Endothelial cell of umbilical vein (primary cell): ENCODE results near the gene COX5A. TPM values are rescaled to one million over a fixed set of nuclear protein-coding genes. Genes with fewer than 3 reads are reported as not detected.

Source experiments
- BruUV-seq: library from RNA; stranded (reverse); fragments of 400-500 nt; replicated peaks from 2 replicates; lab custom pipeline; 2021; lab: Mats Ljungman, UMichigan
- CTCF ChIA-PET: fragments of 300-600, 350-600 bp; sonication (Branson Sonifier 250); formaldehyde crosslinking; loops from one replicate; lab custom pipeline; 2021; ENCODE audit warnings: antibody characterized with exemption, inconsistent platforms; lab: Charles Lee
- POLR2A ChIA-PET: fragments of 300-600, 350-600 bp; sonication (Branson Sonifier 250); formaldehyde crosslinking; loops from one replicate; lab custom pipeline; 2021; ENCODE audit warnings: antibody characterized with exemption, inconsistent platforms; lab: Charles Lee
- DNase-seq: peaks from one replicate; pipeline ENCODE4 v3.0.0-alpha.2; 2011; ENCODE audit warnings: low read depth, low spot score
- FAIRE-seq: peaks from 2 replicates; lab custom pipeline; 2011; peaks lifted over from hg19 to GRCh38; lab: Jason Lieb, UNC
- H2AFZ ChIP-seq: 2 replicates; pipeline ENCODE4 v1.6.0; 2012; ENCODE audit warnings: low read depth, low read length, control low read depth, inconsistent platforms
- H3K27ac ChIP-seq: 2 replicates; pipeline ENCODE4 v1.5.1; 2011; ENCODE audit warnings: low read depth, mild to moderate bottlenecking, control low read depth, low read length, moderate library complexity; ENCODE audit not compliant: insufficient read depth
- H3K27me3 ChIP-seq, 2 experiments: 2 replicates each; pipeline versions ENCODE4 v1.6.0 to v1.6.1; 2011; ENCODE audit warnings: low read length in 2 of 2, mixed read lengths in 1 of 2; ENCODE audit not compliant: control insufficient read depth in 2 of 2, insufficient read depth in 2 of 2
- H3K36me3 ChIP-seq, 2 experiments: 2 replicates in 1 of 2; 3 replicates in 1 of 2; pipeline ENCODE4 v1.5.1; 2011; ENCODE audit warnings: low read length in 2 of 2, mild to moderate bottlenecking in 1 of 2, moderate library complexity in 1 of 2; ENCODE audit not compliant: control insufficient read depth in 2 of 2, insufficient read depth in 2 of 2; ENCODE audit errors: extremely low read depth in 1 of 2
- H3K4me1 ChIP-seq: 3 replicates; pipeline ENCODE4 v1.5.1; 2011; ENCODE audit warnings: mild to moderate bottlenecking, low read length; ENCODE audit not compliant: control insufficient read depth, insufficient read depth; ENCODE audit errors: extremely low read depth
- H3K4me2 ChIP-seq: 2 replicates; pipeline ENCODE4 v1.6.1; 2011; ENCODE audit warnings: low read length, control low read depth, mixed read lengths; ENCODE audit not compliant: insufficient read depth
- H3K4me3 ChIP-seq, 3 experiments: fragments of 200-600 bp in 1 of 3; sonication (generic), shearing (Covaris generic) in 1 of 3; replicated peaks in 1 of 3; 2 replicates each; pipeline ENCODE4 v1.5.1; 2011 to 2016; ENCODE audit warnings: control low read depth in 3 of 3, low read length in 3 of 3, mild to moderate bottlenecking in 2 of 3, inconsistent platforms in 1 of 3, low read depth in 1 of 3, moderate library complexity in 1 of 3; ENCODE audit not compliant: insufficient read depth in 1 of 3
- H3K79me2 ChIP-seq: 2 replicates; pipeline ENCODE4 v1.6.0; 2012; ENCODE audit warnings: low read length, inconsistent platforms; ENCODE audit not compliant: control insufficient read depth, insufficient read depth
- H3K9ac ChIP-seq: replicated peaks from 2 replicates; pipeline ENCODE3; 2011; ENCODE audit warnings: low read length, control low read depth; ENCODE audit not compliant: insufficient read depth; ENCODE audit errors: extremely low read depth
- H3K9me1 ChIP-seq: replicated peaks from 3 replicates; pipeline ENCODE4 v1.6.0; 2011; ENCODE audit warnings: mild to moderate bottlenecking, low read length; ENCODE audit not compliant: control insufficient read depth, insufficient read depth; ENCODE audit errors: extremely low read depth
- H3K9me3 ChIP-seq: replicated peaks from 2 replicates; pipeline ENCODE4 v1.5.1; 2012; ENCODE audit warnings: low read length, inconsistent platforms; ENCODE audit not compliant: control insufficient read depth, insufficient read depth
- H4K20me1 ChIP-seq: replicated peaks from 2 replicates; pipeline ENCODE3; 2011; ENCODE audit warnings: mild to moderate bottlenecking, low read length; ENCODE audit not compliant: control insufficient read depth, insufficient read depth; ENCODE audit errors: extremely low read depth
- EZH2 ChIP-seq: IDR thresholded peaks from 2 replicates; pipeline ENCODE4 v1.6.1; 2012; ENCODE audit warnings: borderline replicate concordance, low read depth, mild to moderate bottlenecking, moderate library complexity, low read length, inconsistent platforms; ENCODE audit not compliant: severe bottlenecking
- FOS ChIP-seq: IDR thresholded peaks from 2 replicates; pipeline ENCODE4 v1.6.1; 2011; ENCODE audit warnings: mild to moderate bottlenecking, low read length, moderate library complexity, borderline replicate concordance; ENCODE audit not compliant: insufficient read depth
- GATA2 ChIP-seq: IDR thresholded peaks from 2 replicates; pipeline ENCODE4 v1.7.0; 2011; ENCODE audit warnings: low read depth, mild to moderate bottlenecking, moderate library complexity, mixed read lengths, low read length; ENCODE audit not compliant: insufficient read length, insufficient read depth
- JUN ChIP-seq: IDR thresholded peaks from 2 replicates; pipeline ENCODE4 v1.6.1; 2011; ENCODE audit warnings: borderline replicate concordance, low read depth; ENCODE audit not compliant: insufficient read length, insufficient read depth
- MYC ChIP-seq: IDR thresholded peaks from one replicate; pipeline ENCODE4 v1.6.1; 2011; ENCODE audit warnings: mild to moderate bottlenecking, low read depth, low read length
- POLR2A ChIP-seq: IDR thresholded peaks from 2 replicates; pipeline ENCODE4 v1.6.1; 2012; ENCODE audit warnings: low read depth, mild to moderate bottlenecking, control low read depth, low read length
- POLR2AphosphoS5 ChIP-seq: IDR thresholded peaks from 2 replicates; pipeline ENCODE4 v1.6.1; 2012; ENCODE audit warnings: low read depth, mild to moderate bottlenecking, control low read depth, low read length, moderate library complexity; ENCODE audit not compliant: insufficient read depth
- dilution Hi-C: fragments of 300-500 bp; cut with MboI; formaldehyde crosslinking; loops from one replicate; pipeline ENCODE4 v1.15.0; 2019; ENCODE audit warnings: low sequenced_read_pairs; ENCODE audit not compliant: extremely low pct_ligation_motif_present
- intact Hi-C: fragments of 100-400 bp; cut with micrococcal nuclease; formaldehyde crosslinking; loops from one replicate; pipeline ENCODE4 v1.10.0; 2022
- polyA plus RNA-seq, 4 experiments: library from polyadenylated mRNA; depleted of rRNA in 3 of 4; stranded (reverse) in 3 of 4; unstranded in 1 of 4; fragments of >200 nt; gene quantifications; 2 replicates each; pipeline versions ENCODE4 v1.2.1 to v1.2.3, GENCODE V29; 2011 to 2012; ENCODE audit warnings: missing spikeins in 1 of 4
- total RNA-seq: library from RNA; stranded (reverse); gene quantifications from 2 replicates; pipeline ENCODE4 v1.2.3, GENCODE V29; 2021
- TF ChIP-seq, protein P1 (sequence below): IDR thresholded peaks from 2 replicates; pipeline ENCODE4 v1.6.1; 2011; ENCODE audit not compliant: insufficient read depth, insufficient read length
- TF ChIP-seq, protein P2 (sequence below), 2 donors: IDR thresholded peaks; 1 replicate in 1 of 2; 2 replicates in 1 of 2; pipeline ENCODE4 v1.5.1; 2011; ENCODE audit warnings: low read length in 2 of 2, mild to moderate bottlenecking in 2 of 2, moderate library complexity in 2 of 2, control low read depth in 1 of 2, inconsistent platforms in 1 of 2, low read depth in 1 of 2; ENCODE audit not compliant: insufficient read depth in 1 of 2; ENCODE audit errors: extremely low read depth in 1 of 2

The COX5A gene
- total and polyA plus RNA-seq, 2 donors (not counting 3 experiments of a cell fraction or from before 2014, with no cell fraction given), result 134 to 220 TPM

DNA sequence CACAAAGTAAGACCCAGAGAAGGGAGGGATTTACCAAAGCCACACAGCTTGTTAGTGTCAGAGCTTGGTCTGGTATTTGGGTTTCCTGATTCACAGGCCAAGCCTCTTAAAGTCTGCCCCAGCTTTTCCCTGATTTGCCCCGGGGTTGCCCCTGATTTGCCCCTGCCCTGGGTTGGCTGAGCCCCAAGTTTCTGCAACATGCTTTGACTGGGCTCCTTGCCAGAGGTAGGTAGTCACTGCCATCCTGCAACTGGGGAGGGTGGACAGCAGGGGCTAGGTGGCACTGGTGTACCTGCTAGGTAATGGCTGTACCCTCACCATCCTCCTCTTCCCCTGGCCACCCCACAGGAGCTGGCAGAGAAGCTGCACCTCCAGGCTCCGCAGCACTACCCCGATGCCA is 45.6 kb downstream of the COX5A start:
- POLR2A ChIA-PET, result no interaction called here
- FAIRE-seq, result no peak

DNA sequence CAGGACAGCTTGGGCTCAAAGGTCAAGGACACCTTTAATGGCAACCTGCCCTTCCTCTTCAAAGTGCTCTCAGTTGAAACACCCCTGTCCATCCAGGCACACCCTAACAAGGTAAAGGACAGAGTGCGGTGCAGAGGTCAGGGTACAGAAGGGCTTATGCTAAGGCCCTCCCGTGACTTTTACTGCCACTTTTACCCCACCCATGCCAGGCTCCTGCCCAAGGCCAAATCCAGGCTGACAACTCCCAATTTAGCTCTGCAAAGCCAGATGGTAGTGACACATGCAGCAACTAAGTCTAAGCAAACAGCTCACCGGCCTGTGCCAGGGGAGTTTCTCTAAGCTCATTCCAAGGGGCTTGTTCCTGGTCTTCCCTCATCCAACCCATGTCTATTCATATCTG is 46.4 kb downstream of the COX5A start:
- H3K27me3 ChIP-seq, result no peaks in the 10 kb centered on the region
- H2AFZ ChIP-seq, result no peak overlapping the region
- H3K27ac ChIP-seq, result no peak overlapping the region
- no peaks in the 10 kb centered on the region for H4K20me1 ChIP-seq
- POLR2A ChIA-PET, result no interaction called here
- TF ChIP-seq POLR2A (no peak), MYC (no peak), JUN (no peak), GATA2 (no peak), EZH2 (no peak), POLR2AphosphoS5 (no peak), FOS (no peak)
- TF ChIP-seq, protein P1, sequence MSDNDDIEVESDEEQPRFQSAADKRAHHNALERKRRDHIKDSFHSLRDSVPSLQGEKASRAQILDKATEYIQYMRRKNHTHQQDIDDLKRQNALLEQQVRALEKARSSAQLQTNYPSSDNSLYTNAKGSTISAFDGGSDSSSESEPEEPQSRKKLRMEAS, result no peak
- TF ChIP-seq, protein P2, sequence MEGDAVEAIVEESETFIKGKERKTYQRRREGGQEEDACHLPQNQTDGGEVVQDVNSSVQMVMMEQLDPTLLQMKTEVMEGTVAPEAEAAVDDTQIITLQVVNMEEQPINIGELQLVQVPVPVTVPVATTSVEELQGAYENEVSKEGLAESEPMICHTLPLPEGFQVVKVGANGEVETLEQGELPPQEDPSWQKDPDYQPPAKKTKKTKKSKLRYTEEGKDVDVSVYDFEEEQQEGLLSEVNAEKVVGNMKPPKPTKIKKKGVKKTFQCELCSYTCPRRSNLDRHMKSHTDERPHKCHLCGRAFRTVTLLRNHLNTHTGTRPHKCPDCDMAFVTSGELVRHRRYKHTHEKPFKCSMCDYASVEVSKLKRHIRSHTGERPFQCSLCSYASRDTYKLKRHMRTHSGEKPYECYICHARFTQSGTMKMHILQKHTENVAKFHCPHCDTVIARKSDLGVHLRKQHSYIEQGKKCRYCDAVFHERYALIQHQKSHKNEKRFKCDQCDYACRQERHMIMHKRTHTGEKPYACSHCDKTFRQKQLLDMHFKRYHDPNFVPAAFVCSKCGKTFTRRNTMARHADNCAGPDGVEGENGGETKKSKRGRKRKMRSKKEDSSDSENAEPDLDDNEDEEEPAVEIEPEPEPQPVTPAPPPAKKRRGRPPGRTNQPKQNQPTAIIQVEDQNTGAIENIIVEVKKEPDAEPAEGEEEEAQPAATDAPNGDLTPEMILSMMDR (IDR thresholded peaks at IDR 0.05; ENCODE audit: extremely low read depth in 1 of 2, insufficient read depth in 1 of 2, low read depth in 1 of 2, low read length in 2 of 2), result no peak
- dilution Hi-C loops (no loop called here), intact Hi-C loops (no loop called here)
- no peak for DNase-seq
- no peak for FAIRE-seq
- no peaks in the 10 kb centered on the region for H3K9me3 ChIP-seq
- peaks cover 12% of the 10 kb centered on the region for H3K4me1 ChIP-seq
- no peaks in the 10 kb centered on the region for H3K9me1 ChIP-seq
- H3K9ac ChIP-seq, result no peak overlapping the region
- H3K36me3 ChIP-seq, result peaks cover 0 to 8% of the 10 kb centered on the region in 2 experiments
- CTCF ChIA-PET, result interaction anchor here (2.8 kb wide), 1 partner anchor 10 kb away, joined by 17 read pairs; no protein-coding TSS in a partner anchor
- peaks cover 6% of the 10 kb centered on the region for H3K79me2 ChIP-seq
- no TSS peak for BruUV-seq
- H3K4me3 ChIP-seq, result no peak overlapping the region
- no peak overlapping the region for H3K4me2 ChIP-seq

More for the DNA sequence above, 45.6 kb downstream of the COX5A start:
- H3K4me1 ChIP-seq, result peaks cover 12% of the 10 kb centered on the region
- H3K4me3 ChIP-seq, result no peak overlapping the region
- peaks cover 6% of the 10 kb centered on the region for H3K79me2 ChIP-seq
- no peak for TF ChIP-seq POLR2A
- TF ChIP-seq FOS, result no peak
- TF ChIP-seq MYC, result no peak
- no peak for TF ChIP-seq JUN
- intact Hi-C loops (no loop called here), dilution Hi-C loops (no loop called here)
- no TSS peak for BruUV-seq
- H2AFZ ChIP-seq, result no peak overlapping the region
- CTCF ChIA-PET, result interaction anchor here (2.8 kb wide), 1 partner anchor 9 kb away, joined by 17 read pairs; no protein-coding TSS in a partner anchor
- H3K4me2 ChIP-seq, result no peak overlapping the region
- no peaks in the 10 kb centered on the region for H3K9me1 ChIP-seq
- H3K27ac ChIP-seq, result no peak overlapping the region
- no peak overlapping the region for H3K9ac ChIP-seq
- H4K20me1 ChIP-seq, result no peaks in the 10 kb centered on the region
- H3K36me3 ChIP-seq, result peaks cover 0 to 8% of the 10 kb centered on the region in 2 experiments
- no peak for DNase-seq
- H3K27me3 ChIP-seq, result no peaks in the 10 kb centered on the region
- no peaks in the 10 kb centered on the region for H3K9me3 ChIP-seq
